GM15510 (cell line): ENCODE results near the gene CD300A.

ENCODE experiments used
- POLR2A ChIP-seq: IDR thresholded peaks from 3 replicates; pipeline ENCODE4 v1.6.1; 2011; ENCODE audit warnings: borderline replicate concordance; ENCODE audit not compliant: insufficient read length; ENCODE audit errors: extremely low read depth

The CD300A gene

DNA sequence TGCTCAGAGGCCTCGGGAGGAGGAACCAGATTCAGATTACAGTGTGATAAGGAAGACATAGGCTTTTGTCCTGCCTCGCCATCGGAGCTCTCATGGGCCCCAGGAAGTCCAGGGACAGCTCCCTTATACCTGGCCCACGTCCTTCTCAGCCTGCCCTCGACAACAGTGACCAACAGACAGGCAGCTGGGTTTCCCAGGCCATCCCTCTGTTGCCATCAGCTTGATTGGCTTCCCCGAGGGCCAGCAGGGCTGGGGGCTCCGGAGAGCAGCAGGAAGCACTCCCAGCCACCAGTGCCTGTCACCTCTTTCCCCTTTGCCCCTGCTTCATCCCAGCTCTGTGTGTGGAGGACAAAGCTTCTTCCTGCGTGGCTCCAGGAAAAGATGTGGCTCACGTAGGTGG, 17.6 kb downstream of the CD300A start:
- TF ChIP-seq POLR2A, result no peak

DNA sequence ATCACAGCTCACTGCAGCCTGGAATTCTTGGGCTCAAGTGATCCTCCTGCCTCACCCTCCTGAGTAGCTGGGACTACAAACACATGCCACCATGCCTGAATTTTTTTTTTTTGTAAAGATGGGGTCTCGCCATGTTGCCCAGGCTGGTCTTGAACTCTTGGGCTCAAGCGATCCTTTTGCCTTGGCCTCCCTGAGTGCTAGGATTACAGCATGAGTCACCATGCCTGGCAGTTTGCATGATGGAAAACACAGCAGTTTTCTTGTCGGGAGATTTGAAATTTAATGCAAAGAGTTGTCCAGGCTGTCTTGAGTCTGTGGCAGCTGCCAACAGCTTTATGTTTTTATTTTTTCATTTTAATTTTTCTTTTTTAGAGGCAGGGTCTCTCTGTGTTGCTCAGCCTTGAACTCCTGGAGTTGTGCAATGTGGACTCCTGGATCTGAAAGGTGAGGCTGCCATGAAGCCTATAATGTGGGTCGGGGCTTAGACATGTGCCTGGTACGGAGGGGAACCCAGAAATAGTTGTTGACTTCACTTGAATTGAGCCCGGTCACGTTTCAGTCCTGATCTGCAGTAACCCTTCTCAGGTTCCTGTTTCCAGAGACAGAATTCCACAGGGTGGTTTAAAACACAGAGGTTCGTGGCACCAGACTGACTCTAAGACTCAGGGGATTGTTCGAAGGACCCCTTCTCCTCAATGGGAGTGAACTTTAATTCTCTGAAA, 18.7 kb downstream of the CD300A start:
- no peak for TF ChIP-seq POLR2A

DNA sequence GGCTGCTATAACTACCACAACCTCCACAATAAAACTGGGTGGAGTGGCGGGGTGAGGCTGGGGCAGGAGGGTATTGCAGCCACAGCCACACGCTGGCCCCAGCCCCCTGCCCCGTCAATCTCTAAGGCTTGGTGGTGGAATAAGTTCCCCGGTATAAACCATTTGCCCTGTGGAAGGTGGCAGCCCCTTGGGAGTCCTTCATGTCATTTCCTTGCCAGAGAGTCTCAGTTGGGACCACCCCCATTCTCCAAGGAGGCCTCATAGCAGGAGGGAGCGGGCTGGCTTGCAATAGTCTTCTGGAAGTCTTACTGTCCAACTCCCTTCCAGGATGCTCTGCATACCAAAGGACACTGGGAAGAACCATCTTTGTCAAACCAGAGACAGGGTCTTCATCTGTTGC, 19.4 kb downstream of the CD300A start:
- TF ChIP-seq POLR2A, result no peak

DNA sequence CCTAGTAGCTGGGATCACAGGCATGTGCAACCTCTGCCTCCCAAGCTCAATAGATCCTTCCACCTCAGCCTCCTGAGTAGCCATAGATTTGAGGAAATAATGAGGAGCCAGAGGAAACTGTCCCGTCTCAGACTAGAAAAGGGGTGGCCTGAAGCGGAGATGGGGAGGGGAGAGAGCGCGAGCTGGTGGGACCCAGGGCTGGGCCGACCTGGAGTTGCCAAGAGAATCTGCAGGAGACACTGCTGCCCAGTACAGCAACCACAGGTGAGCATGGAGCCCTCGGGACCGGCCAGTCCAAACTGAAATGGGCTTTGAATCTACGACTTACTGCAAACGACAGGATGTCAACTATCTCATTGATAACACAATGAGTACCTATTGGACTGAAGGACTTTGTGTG, 24.3 kb downstream of the CD300A start:
- TF ChIP-seq POLR2A, result no peak

DNA sequence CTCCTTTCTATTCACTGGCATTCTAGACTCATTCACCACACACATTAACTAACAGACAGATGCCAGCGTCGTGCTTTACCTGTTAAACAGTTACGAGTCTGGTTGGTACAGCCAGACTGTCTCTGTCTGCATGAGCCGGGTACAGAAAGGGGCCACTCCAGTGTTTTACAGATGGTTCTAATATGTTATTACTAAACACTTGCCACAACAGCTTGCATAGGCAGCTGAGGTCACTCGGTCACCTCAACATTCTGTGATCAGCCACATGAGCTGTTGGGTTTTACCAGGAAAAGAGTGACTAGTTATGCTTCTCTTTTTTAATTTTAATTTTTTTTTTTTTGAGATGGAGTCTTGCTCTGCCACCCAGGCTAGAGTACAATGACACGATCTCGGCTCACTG, 25.2 kb downstream of the CD300A start:
- no peak for TF ChIP-seq POLR2A

DNA sequence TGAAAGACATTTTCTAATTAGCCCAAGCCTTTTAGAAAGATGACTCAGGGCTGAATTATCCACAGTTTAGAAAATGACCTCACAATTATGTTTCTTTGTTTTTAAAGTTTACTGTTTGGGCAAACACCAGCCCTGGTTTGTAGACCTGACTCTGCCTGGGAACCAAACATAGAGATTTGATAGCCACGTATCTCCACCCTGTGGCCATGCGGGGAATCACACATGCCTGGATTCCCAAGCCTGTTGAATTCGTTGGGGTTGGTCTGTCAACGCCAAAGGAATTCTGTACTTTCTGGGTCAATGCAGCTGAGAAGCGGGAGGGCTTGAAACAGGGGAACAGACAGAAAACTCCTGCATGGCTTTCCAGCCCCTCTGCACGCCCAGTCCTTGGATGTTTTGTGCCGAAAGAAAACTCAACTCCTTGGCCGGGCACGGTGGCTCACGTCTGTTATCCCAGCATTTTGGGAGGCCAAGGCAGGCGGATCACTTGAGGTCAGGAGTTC, 26.9 kb downstream of the CD300A start:
- no peak for TF ChIP-seq POLR2A

DNA sequence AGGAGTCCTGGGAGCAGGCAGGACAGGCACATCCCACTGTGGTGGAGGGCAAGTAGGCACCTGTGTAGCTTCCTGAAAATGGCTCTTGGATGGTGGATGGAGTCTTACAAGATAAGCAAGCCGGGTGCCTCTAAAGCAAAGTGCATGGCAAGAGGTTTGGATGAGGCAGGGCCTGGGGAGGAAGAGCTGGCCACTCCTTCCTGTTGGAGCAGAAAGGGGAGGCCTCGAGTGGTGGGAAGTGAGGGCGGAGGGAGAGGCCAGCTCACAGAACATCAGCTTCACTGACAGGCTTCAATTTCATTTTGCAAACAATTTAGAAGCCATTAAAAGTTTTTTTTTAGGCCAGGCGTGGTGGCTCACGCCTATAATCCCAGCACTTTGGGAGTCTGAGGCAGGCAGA, 31.0 kb downstream of the CD300A start:
- no peak for TF ChIP-seq POLR2A

DNA sequence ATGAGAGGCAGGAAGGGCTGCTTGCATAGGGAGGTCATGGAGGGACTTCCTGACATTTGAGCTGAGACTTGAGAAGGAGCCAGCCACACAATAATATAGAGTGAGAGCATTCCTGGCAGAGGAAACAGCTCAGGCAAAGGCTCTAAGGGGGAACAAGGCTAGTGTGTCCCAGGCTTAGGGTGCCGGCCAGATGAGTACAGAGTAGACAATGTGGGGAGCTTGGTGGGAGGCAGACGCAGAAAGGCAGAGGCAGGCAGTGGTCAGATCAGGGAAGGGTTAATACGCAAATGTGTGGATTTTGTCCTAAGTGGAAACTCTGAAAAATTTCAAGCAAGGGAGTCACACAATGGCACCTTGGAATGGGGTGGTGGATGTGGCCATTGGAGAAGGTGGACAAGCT, 33.6 kb downstream of the CD300A start:
- TF ChIP-seq POLR2A, result no peak

DNA sequence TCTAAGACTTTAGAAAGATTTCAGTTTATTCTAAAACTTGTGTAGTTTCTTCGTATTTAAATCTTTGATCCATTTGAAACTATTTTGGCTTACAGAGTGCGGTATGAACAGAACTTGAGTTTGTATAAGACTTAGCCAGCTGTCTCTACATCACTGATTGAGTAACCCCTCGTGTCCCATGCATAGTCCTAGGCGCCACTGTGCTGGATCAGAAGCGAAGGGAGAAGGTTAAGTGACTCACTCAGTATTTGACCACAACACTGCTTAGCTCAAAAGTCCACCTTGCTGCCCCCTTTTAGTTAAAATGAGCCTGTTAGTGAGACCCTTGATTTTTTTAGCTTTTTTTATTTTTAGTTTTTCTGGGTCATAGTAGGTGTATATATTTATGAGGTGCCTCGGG, 36.4 kb downstream of the CD300A start:
- no peak for TF ChIP-seq POLR2A

DNA sequence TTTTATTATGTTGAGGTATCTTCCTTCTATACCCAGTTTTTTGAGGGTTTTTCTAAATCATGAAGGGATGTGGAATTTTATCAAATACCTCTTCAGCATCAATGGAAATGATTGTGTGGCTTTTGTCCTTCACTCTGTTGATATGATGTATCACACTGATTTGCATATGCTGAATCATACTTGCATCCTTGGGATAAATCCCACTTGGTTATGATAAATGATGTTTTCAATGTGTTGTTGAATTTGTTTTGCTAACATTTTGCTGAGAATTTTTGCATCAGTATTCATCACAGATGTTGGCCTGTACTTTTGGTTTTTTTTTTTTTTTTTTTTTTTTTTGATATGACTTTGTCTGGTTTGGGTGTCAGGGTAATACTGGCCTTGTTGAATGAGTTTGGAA, 41.7 kb downstream of the CD300A start:
- TF ChIP-seq POLR2A, result no peak

DNA sequence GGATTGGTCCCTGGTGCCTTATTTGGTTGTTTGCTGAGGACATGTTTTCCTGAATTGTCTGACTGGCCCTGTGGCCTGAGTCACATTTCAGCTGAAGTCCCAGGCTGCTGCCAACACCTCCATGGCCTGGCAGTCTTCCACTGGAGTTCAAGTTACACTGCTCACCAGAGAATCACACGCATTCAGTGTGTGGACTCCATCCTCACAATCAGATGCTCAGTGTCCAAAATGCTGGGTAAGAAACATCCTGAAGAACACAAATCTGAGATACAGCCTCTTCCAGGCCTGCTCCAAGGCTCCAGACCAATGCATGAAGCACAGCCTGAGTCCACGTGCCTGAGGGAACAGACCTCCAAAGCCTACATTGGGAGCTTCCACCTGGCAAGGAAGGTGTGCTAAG, 45.6 kb downstream of the CD300A start:
- TF ChIP-seq POLR2A, result no peak

DNA sequence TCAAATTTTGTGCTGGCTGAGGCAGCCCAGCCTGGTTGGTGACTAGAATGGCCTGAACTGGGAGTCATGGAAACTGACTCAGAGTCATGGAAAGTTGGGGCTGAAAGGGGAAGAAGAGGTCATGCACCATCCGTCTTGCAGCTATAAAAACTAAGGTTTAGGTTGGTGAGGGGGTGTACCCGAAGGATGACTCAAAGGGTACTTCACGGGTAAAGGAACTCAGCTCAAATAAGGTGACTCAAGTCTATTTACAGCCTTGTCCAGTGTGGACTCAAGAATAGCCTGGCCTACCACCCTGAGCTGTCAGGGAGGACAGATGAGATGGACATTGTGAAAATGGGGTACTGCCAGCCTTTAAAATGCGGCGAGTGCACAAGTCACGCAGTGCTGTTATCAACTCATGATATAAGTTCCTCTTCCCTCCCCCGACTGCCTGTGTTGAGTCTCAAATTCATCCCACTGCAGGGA, 46.2 kb downstream of the CD300A start:
- no peak for TF ChIP-seq POLR2A

DNA sequence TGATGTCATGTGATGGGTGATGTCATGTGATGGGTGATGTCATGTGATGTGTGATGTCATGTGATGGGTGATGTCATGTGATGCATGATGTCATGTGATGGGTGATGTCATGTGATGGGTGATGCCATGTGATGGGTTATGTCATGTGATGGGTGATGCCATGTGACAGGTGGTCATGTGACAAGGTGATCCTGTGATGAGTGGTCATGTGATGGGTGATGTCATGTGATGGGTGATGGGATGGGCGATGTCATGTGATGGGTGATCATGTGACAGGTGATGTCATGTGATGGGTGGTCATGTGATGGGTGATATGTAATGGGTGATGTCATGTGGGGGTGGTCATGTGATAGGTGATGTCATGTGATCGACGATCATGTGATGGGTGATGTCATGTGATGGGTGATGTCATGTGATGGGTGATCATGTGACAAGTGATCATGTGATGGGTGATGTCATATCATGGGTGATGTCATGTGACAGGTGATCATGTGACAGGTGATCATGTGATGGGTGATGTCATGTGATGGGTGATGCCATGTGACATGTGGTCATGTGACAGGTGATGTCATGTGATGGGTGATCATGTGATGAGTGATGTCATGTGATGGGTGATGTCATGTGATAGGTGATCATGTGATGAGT, 47.7 kb downstream of the CD300A start:
- no peak for TF ChIP-seq POLR2A

DNA sequence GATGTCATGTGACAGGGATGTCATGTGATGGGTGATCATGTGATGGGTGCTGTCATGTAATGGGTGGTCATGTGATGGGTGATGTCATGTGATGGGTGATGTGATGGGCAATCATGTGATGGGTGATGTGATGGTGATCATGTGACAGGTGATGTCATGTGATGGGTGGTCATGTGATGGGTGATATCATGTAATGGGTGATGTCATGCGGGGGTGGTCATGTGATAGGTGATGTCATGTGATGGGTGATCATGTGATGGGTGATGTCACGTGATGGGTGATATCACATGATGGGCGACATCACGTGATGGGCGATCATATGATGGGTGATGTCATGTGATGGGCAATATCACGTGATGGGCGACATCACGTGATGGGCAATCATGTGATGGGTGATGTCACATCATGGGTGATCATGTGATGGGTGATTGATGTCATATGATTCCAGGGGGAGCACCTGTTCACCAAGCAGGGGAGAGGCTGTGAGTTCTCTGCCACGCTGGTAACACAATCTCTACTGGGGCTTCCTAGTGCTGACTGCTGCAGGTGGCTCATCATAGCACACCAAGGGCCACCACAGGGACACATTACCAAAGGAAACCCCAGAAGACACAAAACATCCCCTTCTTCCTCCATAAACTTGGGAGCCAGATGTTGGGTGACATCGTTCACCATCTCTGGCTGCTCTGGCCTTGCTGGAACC, 48.3 kb downstream of the CD300A start:
- no peak for TF ChIP-seq POLR2A

DNA sequence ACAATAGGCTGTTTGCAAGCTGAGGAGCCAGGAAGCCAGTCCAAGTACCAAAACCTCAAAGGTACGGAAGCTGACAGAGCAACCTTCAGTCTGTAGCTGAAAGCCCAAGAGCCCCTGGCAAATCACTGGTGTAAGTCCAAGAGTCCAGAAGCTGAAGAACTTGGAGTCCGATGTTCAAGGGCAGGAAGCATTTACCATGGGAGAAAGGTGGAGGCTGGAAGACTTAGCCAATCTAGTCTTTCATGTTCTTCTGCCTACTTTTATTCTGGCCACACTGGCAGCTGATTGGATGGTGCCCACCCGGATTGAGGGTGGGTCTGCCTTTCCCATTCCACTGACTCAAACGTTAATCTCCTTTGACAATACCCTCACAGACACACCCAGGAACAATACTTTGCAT, 49.5 kb downstream of the CD300A start:
- no peak for TF ChIP-seq POLR2A

DNA sequence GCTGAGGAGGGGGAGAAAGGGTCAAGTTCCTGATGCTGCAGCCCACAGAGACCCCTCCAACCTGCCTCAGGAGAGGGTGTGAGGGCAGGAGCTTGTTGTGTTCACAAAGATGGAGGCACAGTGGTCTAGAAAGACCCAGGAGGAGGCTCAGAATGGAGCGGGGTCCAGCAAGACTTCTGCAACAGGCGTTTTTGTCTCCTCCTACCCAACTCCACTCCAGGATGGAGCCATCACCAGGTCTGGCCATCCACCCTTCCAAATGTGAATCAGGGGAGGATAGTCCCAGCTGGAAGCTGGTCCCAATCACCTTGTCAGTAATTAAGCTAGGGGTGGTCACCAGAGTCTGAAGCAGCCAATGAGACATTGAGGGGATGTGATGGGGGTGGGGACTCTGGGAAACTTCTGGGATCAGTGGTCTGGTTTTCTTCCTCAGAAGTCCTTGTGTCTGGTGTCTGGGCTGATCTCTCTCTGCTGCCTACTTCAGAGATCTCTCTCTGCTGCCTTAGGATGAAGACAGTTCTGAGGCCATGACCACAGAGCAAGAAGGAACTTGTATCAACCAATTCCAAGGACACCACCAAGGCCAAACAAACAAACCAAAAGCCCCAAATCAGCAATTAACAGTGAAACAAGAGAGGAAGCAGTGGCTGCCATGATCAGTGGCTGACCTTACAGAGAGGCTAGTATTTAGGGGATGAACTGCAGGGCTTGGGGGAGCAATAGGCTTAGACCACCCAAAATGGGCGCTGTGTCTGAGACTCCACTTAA, 50.3 kb downstream of the CD300A start:
- no peak for TF ChIP-seq POLR2A

DNA sequence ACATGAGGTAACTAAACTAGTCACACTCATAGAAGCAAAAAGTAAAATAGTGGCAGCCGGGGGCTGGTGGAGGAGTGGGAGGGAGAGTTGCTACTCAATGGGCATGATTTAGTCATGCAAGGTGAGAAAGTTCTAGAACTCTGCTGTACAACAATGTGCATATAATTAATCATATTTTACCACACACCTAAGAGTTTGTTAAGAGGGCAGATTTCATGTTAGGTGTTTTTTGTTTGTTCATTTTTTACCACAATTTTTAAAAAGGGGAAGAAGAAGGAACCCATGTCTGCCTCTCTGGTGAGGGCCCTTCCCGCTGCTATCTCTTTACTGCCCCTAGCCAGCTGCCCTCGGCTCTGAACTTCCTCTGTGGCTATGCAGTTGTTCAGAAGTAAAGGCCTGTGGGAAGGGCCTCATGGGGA, 53.6 kb downstream of the CD300A start:
- TF ChIP-seq POLR2A, result no peak
